TTC549 (cell line): ENCODE data around the gene TP73.
"Not testable (repeated sequence)": the region's sequence is repeated elsewhere in the genome, so short reads cannot be mapped to it uniquely, and the experiment has no call there.

Source experiments
- FAIRE-seq: peaks from 2 replicates; lab custom pipeline; 2012; peaks lifted over from hg19 to GRCh38; lab: Jason Lieb, UNC

TP73 gene

GRCh38 chr1:3708791-3709190 lies 56.5 kb downstream of the TP73 start:
- no peak for FAIRE-seq

GRCh38 chr1:3710251-3710650 lies 57.9 kb downstream of the TP73 start:
- no peak for FAIRE-seq

GRCh38 chr1:3711381-3711779 lies 59.1 kb downstream of the TP73 start:
- FAIRE-seq: no peak

GRCh38 chr1:3711780-3712451 lies 59.6 kb downstream of the TP73 start:
- FAIRE-seq: no peak

- no peak for FAIRE-seq
These were observed 60.5 kb downstream of the TP73 start for GRCh38 chr1:3712573-3713535.

- FAIRE-seq: no peak
These were observed 61.5 kb downstream of the TP73 start for GRCh38 chr1:3713840-3714239.

GRCh38 chr1:3714284-3714741 lies 62.0 kb downstream of the TP73 start:
- FAIRE-seq: no peak

GRCh38 chr1:3714814-3715213 lies 62.5 kb downstream of the TP73 start:
- no peak for FAIRE-seq

GRCh38 chr1:3716351-3716750 lies 64.0 kb downstream of the TP73 start:
- no peak for FAIRE-seq

GRCh38 chr1:3717041-3717714 lies 64.9 kb downstream of the TP73 start:
- FAIRE-seq: no peak

- no peak for FAIRE-seq
These were observed 65.6 kb downstream of the TP73 start for GRCh38 chr1:3717715-3718601.

- no peak for FAIRE-seq
These were observed 66.4 kb downstream of the TP73 start for GRCh38 chr1:3718764-3719163.

GRCh38 chr1:3721955-3722465 lies 69.7 kb downstream of the TP73 start:
- no peak for FAIRE-seq

GRCh38 chr1:3722846-3723245 lies 70.5 kb downstream of the TP73 start:
- no peak for FAIRE-seq

- FAIRE-seq: not testable (repeated sequence)
These were observed 72.2 kb downstream of the TP73 start for GRCh38 chr1:3724416-3725030.

GRCh38 chr1:3725366-3725765 lies 73.0 kb downstream of the TP73 start:
- FAIRE-seq: no peak

- no peak for FAIRE-seq
These were observed 74.9 kb downstream of the TP73 start for GRCh38 chr1:3727042-3727824.

GRCh38 chr1:3727825-3728776 lies 75.8 kb downstream of the TP73 start:
- FAIRE-seq: no peak
